ENCODE results near the gene IPPK.
"Not testable (repeated sequence)": the region's sequence is repeated elsewhere in the genome, so short reads cannot be mapped to it uniquely, and the experiment has no call there.

The IPPK gene

GRCh38 chr9:92589923-92590322, 80.0 kb downstream of the IPPK start:
- DNase-seq = no peak

DNA sequence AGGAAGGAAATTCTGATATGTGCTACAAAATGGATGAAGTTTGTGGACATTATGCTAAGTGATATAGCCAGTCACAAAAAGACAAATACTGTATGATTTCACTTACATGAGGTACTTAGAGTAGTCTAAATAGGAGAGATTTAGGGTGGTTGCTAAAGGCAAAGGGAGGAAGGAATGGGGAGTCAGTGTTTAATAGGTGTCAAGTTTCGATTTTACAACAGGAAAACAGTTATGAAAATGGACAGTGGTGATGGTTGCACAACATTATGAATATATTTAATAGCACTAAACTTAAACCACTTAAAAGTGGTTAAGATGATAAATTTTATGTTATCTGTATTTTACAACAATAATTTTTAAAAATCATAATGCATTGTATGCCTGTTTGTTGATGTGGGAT, 93.8 kb downstream of the IPPK start:
- DNase-seq = no peak

GRCh38 chr9:92573612-92574011, 96.3 kb downstream of the IPPK start:
- DNase-seq = not testable (repeated sequence)

DNA sequence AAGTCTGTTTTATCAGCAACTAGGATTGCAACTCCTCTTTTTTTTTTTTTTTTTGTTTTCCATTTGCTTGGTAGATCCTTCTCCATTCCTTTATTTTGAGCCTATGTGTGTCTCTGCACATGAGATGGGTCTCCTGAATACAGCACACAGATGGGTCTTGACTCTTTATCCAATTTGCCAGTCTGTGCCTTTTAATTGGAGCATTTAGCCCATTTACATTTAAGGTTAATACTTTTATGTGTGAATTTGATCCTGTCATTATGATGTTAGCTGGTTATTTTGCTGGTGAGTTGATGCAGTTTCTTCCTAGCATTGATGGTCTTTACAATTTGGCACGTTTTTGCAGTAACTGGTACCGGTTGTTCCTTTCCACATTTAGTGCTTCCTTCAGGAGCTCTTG, 98.1 kb downstream of the IPPK start:
- not testable (repeated sequence) for DNase-seq

DNA sequence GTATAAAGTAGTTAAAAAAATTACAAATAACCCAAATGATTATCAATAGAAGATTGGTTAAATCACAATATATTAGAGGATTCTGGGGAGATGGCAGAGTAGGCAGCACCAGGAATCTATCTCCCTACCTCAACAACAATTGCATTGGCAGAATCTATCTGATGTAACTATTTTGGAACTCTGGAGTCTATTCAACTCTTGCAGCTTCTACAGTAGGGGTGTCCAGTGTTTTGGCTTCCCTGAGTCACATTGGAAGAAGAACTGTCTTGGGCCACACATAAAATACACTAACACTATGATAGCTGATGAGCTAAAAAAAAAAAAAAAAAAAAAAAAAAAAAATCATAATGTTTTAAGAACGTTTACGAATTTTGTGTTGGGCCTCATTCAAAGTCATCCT, 104.9 kb downstream of the IPPK start:
- no peak for DNase-seq

GRCh38 chr9:92564504-92564903, 105.4 kb downstream of the IPPK start:
- DNase-seq = no peak
